ENCODE results near the gene APOE. TPM values are rescaled to one million over a fixed set of nuclear protein-coding genes. Genes with fewer than 3 reads are reported as not detected.

The APOE gene
- total RNA-seq, 4 donors from 2014 or later: 7.8 to 44.4 (median 31.7) TPM

DNA sequence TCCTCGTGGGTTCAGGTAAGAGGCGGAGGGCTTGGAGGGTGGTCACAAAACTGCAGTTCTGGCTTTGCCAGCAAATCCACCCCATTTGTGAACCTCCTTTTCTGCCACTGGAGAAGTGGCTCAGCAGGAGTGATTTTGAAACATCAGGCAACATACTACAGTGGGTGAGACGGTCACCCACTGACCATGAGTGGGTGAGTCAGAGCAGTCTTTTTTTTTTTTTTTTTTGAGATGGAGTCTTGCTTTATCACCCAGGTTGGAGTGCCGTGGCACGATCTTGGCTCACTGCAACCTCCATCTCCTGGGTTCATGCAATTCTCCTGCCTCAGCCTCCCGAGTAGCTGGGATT is 11.6 kb upstream of the APOE start:
- WGBS, 2 donors (ENCODE audit: low coverage in 1 of 2): 83% methylated on average over 2 to 4 of the region's 6 CpGs
- Histone ChIP-seq H3K4me3 (no peak overlapping the region), H3K9me3 (no peaks in the 10 kb centered on the region), H3K27ac (no peak overlapping the region), H3K4me1 (peaks cover 0 to 32% (median 20%) of the 10 kb centered on the region in 3 donors), H3K27me3 (no peaks in the 10 kb centered on the region), H3K36me3 (peaks cover 0 to 67% of the 10 kb centered on the region in 2 donors)
- ATAC-seq: no peak
- TF ChIP-seq POLR2A (IDR thresholded peaks at IDR 0.05) (no peak), EP300 (IDR thresholded peaks at IDR 0.05) (no peak), POLR2AphosphoS5 (IDR thresholded peaks at IDR 0.05) (no peak)
- TF ChIP-seq, protein P1, sequence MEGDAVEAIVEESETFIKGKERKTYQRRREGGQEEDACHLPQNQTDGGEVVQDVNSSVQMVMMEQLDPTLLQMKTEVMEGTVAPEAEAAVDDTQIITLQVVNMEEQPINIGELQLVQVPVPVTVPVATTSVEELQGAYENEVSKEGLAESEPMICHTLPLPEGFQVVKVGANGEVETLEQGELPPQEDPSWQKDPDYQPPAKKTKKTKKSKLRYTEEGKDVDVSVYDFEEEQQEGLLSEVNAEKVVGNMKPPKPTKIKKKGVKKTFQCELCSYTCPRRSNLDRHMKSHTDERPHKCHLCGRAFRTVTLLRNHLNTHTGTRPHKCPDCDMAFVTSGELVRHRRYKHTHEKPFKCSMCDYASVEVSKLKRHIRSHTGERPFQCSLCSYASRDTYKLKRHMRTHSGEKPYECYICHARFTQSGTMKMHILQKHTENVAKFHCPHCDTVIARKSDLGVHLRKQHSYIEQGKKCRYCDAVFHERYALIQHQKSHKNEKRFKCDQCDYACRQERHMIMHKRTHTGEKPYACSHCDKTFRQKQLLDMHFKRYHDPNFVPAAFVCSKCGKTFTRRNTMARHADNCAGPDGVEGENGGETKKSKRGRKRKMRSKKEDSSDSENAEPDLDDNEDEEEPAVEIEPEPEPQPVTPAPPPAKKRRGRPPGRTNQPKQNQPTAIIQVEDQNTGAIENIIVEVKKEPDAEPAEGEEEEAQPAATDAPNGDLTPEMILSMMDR (IDR thresholded peaks at IDR 0.05): no peak

DNA sequence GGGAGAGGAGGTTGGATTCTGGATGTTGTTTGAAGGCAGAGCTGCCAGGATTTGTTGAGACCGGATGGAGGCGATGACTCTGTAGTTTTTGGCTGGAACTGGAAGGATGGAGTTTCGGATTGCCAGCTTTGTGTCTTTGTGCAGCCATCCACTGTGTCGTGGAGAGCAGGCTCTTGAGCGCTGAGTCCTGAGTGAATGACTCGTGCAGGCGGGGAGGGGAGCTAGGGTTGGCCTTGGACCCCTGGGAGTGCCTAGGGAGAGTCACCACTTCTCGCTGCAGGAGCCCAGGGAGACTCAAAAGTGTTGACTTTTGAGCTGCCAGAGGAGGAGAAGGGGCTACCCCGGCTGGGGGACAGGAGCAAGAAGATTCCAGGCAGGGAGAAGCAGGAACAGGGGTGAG is 10.7 kb upstream of the APOE start:
- no peak overlapping the region for H3K27ac ChIP-seq
- H3K27me3 ChIP-seq: no peaks in the 10 kb centered on the region
- 73 to 79% methylated on average over 3 to 8 of the region's 9 CpGs for whole genome bisulfite sequencing, 2 donors (ENCODE audit: low coverage in 1 of 2)
- H3K9me3 ChIP-seq: no peaks in the 10 kb centered on the region
- H3K4me1 ChIP-seq: peaks cover 0 to 23% (median 14%) of the 10 kb centered on the region in 3 donors
- ATAC-seq: no peak
- no peak for TF ChIP-seq EP300 (IDR thresholded peaks at IDR 0.05)
- no peak for TF ChIP-seq POLR2AphosphoS5 (IDR thresholded peaks at IDR 0.05)
- TF ChIP-seq POLR2A (IDR thresholded peaks at IDR 0.05): no peak
- TF ChIP-seq, protein P1 (IDR thresholded peaks at IDR 0.05): no peak
- H3K4me3 ChIP-seq: no peak overlapping the region
- peaks cover 0 to 74% of the 10 kb centered on the region in 2 donors for H3K36me3 ChIP-seq

DNA sequence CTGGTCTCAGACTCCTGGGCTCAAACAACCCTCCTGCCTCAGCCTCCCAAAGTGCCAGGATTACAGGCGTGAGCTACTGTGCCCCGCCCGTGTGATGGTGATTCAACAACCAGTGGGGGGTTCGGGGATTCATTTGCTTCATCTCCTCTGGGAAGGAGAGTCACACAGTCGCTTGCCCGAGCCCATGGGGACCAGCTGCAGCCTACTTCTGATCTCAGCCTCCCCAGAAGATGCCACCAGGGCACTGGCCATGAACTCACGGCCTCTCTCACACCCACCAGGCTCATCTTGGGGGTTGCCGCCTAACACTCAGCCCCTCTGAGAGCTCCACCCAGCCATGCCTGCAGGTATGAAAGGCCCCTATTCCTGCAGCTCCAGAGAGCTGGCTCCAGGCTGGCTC is 7.8 kb upstream of the APOE start:
- H3K27me3 ChIP-seq: no peaks in the 10 kb centered on the region
- no peak for ATAC-seq
- no peak overlapping the region for H3K4me3 ChIP-seq
- H3K4me1 ChIP-seq: peaks cover 0 to 4% (median 0%) of the 10 kb centered on the region in 3 donors
- 60 to 80% methylated on average over 1 to 4 of the region's 8 CpGs for WGBS, 2 donors (ENCODE audit: low coverage in 1 of 2)
- H3K27ac ChIP-seq: no peak overlapping the region
- no peaks in the 10 kb centered on the region for H3K9me3 ChIP-seq
- TF ChIP-seq EP300 (IDR thresholded peaks at IDR 0.05) (no peak), POLR2A (IDR thresholded peaks at IDR 0.05) (no peak), POLR2AphosphoS5 (IDR thresholded peaks at IDR 0.05) (no peak)
- TF ChIP-seq, protein P1 (IDR thresholded peaks at IDR 0.05): no peak
- peaks cover 0 to 98% of the 10 kb centered on the region in 2 donors for H3K36me3 ChIP-seq

DNA sequence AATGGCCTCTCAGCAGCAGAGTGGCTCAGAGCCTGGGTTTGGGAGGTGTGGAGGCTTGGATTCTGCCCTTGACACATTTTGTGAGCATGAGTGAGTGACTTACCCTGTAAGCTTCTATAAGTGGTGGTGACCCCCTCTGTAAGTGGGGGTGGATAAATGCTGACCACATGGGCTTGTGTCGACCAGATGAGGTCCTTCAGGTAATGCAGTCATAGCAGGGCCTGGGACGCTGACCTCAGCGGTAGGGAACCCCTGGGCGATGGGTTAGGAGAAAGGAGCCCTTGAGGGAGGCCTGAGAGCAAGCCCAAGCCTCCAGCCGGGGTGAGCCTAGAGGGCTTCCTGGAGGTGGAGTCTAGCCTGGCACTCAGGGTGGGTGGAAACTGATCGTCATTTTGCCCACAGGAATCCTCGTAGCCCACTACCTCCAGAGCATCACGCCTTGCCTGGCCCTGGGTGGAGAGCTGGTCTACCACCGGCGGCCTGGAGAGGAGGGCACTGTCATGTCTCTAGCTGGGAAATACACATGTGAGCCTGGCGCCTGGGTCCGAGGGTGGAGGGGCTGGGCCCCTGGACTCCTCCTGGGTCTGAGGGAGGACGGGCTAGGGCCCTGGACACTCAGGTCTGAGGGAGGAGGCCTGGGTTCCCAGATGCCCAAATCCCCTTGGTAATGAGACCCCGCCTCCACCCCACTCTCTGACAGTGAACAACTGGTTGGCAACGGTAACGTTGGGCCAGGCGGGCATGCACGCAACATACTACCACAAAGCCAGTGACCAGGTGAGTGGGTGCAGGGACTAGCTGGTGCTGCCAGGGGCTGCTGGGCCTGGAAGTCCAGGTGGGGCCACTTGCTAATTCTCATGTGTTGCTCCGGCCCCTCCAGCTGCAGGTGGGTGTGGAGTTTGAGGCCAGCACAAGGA is 5.0 kb upstream of the APOE start:
- WGBS, 2 donors (ENCODE audit: low coverage in 1 of 2): no CpG with 5 or more reads among the region's 19 CpGs
- no peaks in the 10 kb centered on the region for H3K9me3 ChIP-seq
- peaks cover 0 to 77% of the 10 kb centered on the region in 2 donors for H3K36me3 ChIP-seq
- no peak overlapping the region for H3K27ac ChIP-seq
- no peak overlapping the region for H3K4me3 ChIP-seq
- no peak for TF ChIP-seq POLR2A (IDR thresholded peaks at IDR 0.05)
- H3K27me3 ChIP-seq: peaks cover 12% of the 10 kb centered on the region
- ATAC-seq: no peak
- peaks cover 0 to 20% (median 0%) of the 10 kb centered on the region in 3 donors for H3K4me1 ChIP-seq

DNA sequence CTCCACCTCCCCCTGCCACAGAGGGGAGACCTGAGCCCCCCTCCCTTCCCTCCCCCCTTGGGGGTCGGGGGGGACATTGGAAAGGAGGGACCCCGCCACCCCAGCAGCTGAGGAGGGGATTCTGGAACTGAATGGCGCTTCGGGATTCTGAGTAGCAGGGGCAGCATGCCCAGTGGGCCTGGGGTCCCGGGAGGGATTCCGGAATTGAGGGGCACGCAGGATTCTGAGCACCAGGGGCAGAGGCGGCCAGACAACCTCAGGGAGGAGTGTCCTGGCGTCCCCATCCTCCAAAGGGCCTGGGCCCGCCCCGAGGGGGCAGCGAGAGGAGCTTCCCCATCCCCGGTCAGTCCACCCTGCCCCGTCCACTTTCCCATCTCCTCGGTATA is 2.4 kb upstream of the APOE start:
- H3K36me3 ChIP-seq: peaks cover 0 to 51% of the 10 kb centered on the region in 2 donors
- H3K4me3 ChIP-seq: no peak overlapping the region
- no peak for TF ChIP-seq POLR2AphosphoS5 (IDR thresholded peaks at IDR 0.05)
- no peak for TF ChIP-seq POLR2A (IDR thresholded peaks at IDR 0.05)
- TF ChIP-seq EP300 (IDR thresholded peaks at IDR 0.05): no peak
- TF ChIP-seq, protein P1 (IDR thresholded peaks at IDR 0.05): no peak
- H3K9me3 ChIP-seq: no peaks in the 10 kb centered on the region
- no peak for ATAC-seq
- WGBS, 2 donors (ENCODE audit: low coverage in 1 of 2): 79% methylated on average over 7 of the region's 15 CpGs; no CpG with 5 or more reads in 1 of the 2 donors
- H3K27ac ChIP-seq: no peak overlapping the region
- H3K27me3 ChIP-seq: peaks cover 38% of the 10 kb centered on the region
- peaks cover 0 to 31% (median 4%) of the 10 kb centered on the region in 3 donors for H3K4me1 ChIP-seq

All from gastroesophageal sphincter (tissue), 4 donors.